KMS-11 (cell line): ENCODE measurements around the gene CNST.
A peak's percentile ranks its signal among the peaks of the same experiment; 100 is the strongest.

Experiments
- H2AFZ ChIP-seq: fragments of 200-600 bp; sonication (generic); 2 replicates; pipeline ENCODE4 v1.6.1; 2016; ENCODE audit warnings: antibody characterized with exemption, mixed run types, low read depth
- H3K27ac ChIP-seq: fragments of 200-600 bp; sonication (generic); 2 replicates; pipeline ENCODE4 v1.6.1; 2016; ENCODE audit warnings: mild to moderate bottlenecking, mixed run types
- H3K27me3 ChIP-seq: fragments of 200-600 bp; sonication (generic); 2 replicates; pipeline ENCODE4 v1.6.1; 2017; ENCODE audit warnings: mild to moderate bottlenecking, low read depth, mixed run types, moderate library complexity; ENCODE audit not compliant: insufficient read depth
- H3K36me3 ChIP-seq: fragments of 200-600 bp; sonication (generic); 2 replicates; pipeline ENCODE4 v1.6.1; 2017; ENCODE audit warnings: mild to moderate bottlenecking, mixed run types; ENCODE audit not compliant: insufficient read depth
- H3K4me1 ChIP-seq: fragments of 200-600 bp; sonication (generic); 2 replicates; pipeline ENCODE4 v1.6.1; 2016; ENCODE audit warnings: mild to moderate bottlenecking, low read depth, mixed run types; ENCODE audit not compliant: poor library complexity, severe bottlenecking
- H3K4me2 ChIP-seq: fragments of 200-600 bp; sonication (generic); 2 replicates; pipeline ENCODE4 v1.7.0; 2016; ENCODE audit warnings: mild to moderate bottlenecking, mixed run types
- H3K4me3 ChIP-seq: fragments of 200-600 bp; sonication (generic); IDR thresholded peaks from 2 replicates; pipeline ENCODE4 v1.6.1; 2017; ENCODE audit warnings: low read depth, low read length, mixed read lengths; ENCODE audit not compliant: insufficient read depth
- H3K79me2 ChIP-seq: fragments of 200-600 bp; sonication (generic); 2 replicates; pipeline ENCODE4 v1.6.1; 2016; ENCODE audit warnings: low read depth, mixed run types; ENCODE audit not compliant: insufficient read depth
- H3K9ac ChIP-seq: fragments of 200-600 bp; sonication (generic); 2 replicates; pipeline ENCODE4 v1.6.1; 2016; ENCODE audit warnings: mild to moderate bottlenecking, mixed run types
- H4K20me1 ChIP-seq: fragments of 200-600 bp; sonication (generic); 2 replicates; pipeline ENCODE4 v1.6.1; 2016; ENCODE audit warnings: mild to moderate bottlenecking, mixed run types; ENCODE audit not compliant: insufficient read depth
- CTCF ChIP-seq: fragments of 200-600 bp; sonication (generic); conservative IDR thresholded peaks from 2 replicates; pipeline ENCODE4 v1.6.1; 2017; ENCODE audit warnings: low read depth, mild to moderate bottlenecking, antibody characterized with exemption, low read length, moderate library complexity, mixed read lengths

The CNST gene

GRCh38 chr1:246577082-246577719 lies 10.9 kb downstream of the CNST start:
- H3K27me3 ChIP-seq: no peaks in the 10 kb centered on the region
- TF ChIP-seq CTCF: no peak
- H3K27ac ChIP-seq: peak overlapping the region; percentile 9; the same call in 1 of the 2 replicates
- H4K20me1 ChIP-seq: no peaks in the 10 kb centered on the region
- peaks cover 17% of the 10 kb centered on the region for H3K4me1 ChIP-seq
- H3K36me3 ChIP-seq: no peaks in the 10 kb centered on the region
- no peak overlapping the region for H3K9ac ChIP-seq
- H3K79me2 ChIP-seq: peaks cover 22% of the 10 kb centered on the region
- peak overlapping the region; percentile 26; the same call in 1 of the 2 replicates for H3K4me2 ChIP-seq
- H2AFZ ChIP-seq: no peak overlapping the region
- no peak overlapping the region for H3K4me3 ChIP-seq

- H3K4me1 ChIP-seq: peaks cover 17% of the 10 kb centered on the region
- H3K4me2 ChIP-seq: peak overlapping the region; percentile 26; the same call in 1 of the 2 replicates
- peak overlapping the region; percentile 9; the same call in 1 of the 2 replicates for H3K27ac ChIP-seq
- no peaks in the 10 kb centered on the region for H3K27me3 ChIP-seq
- no peak for TF ChIP-seq CTCF
- no peak overlapping the region for H3K4me3 ChIP-seq
- H4K20me1 ChIP-seq: no peaks in the 10 kb centered on the region
- peaks cover 22% of the 10 kb centered on the region for H3K79me2 ChIP-seq
- H3K9ac ChIP-seq: no peak overlapping the region
- H3K36me3 ChIP-seq: no peaks in the 10 kb centered on the region
- H2AFZ ChIP-seq: no peak overlapping the region
Observed at GRCh38 chr1:246577720-246578106, 11.5 kb downstream of the CNST start.

- no peaks in the 10 kb centered on the region for H3K36me3 ChIP-seq
- no peak overlapping the region for H3K27ac ChIP-seq
- no peak overlapping the region for H2AFZ ChIP-seq
- H4K20me1 ChIP-seq: no peaks in the 10 kb centered on the region
- no peak overlapping the region for H3K9ac ChIP-seq
- no peak overlapping the region for H3K4me3 ChIP-seq
- H3K4me2 ChIP-seq: no peak overlapping the region
- peaks cover 14% of the 10 kb centered on the region; the same call in 1 of the 2 replicates for H3K79me2 ChIP-seq
- no peak for TF ChIP-seq CTCF
- no peaks in the 10 kb centered on the region for H3K27me3 ChIP-seq
- H3K4me1 ChIP-seq: peaks cover 24% of the 10 kb centered on the region
Observed at GRCh38 chr1:246579818-246580217, 13.6 kb downstream of the CNST start.

- TF ChIP-seq CTCF: no peak
- Histone ChIP-seq H3K9ac (no peak overlapping the region), H3K79me2 (peaks cover 14% of the 10 kb centered on the region; the same call in 1 of the 2 replicates)
Observed at GRCh38 chr1:246580497-246581370, 14.5 kb downstream of the CNST start.

More at GRCh38 chr1:246580497-246581370, 14.5 kb downstream of the CNST start:
- Histone ChIP-seq H2AFZ (no peak overlapping the region), H3K27me3 (no peaks in the 10 kb centered on the region), H3K27ac (no peak overlapping the region), H4K20me1 (no peaks in the 10 kb centered on the region), H3K4me3 (no peak overlapping the region), H3K4me2 (no peak overlapping the region), H3K36me3 (no peaks in the 10 kb centered on the region), H3K4me1 (peaks cover 24% of the 10 kb centered on the region)
